ENCODE data around the gene DST. TPM values are rescaled to one million over a fixed set of nuclear protein-coding genes. Genes with fewer than 3 reads are reported as not detected.

DST gene
- total RNA-seq, 4 donors from 2014 or later, result 475 to 871 (median 583) TPM

GRCh38 chr6:56495654-56496053, 147.0 kb downstream of the DST start:
- no peak for TF ChIP-seq POLR2A (IDR thresholded peaks at IDR 0.05)
- TF ChIP-seq CTCF (IDR thresholded peaks at IDR 0.05), result no peak
- no peak overlapping the region for H3K4me3 ChIP-seq (ENCODE audit: low read depth, poor library complexity, severe bottlenecking)
- WGBS, 2 donors, result 90 to 92% methylated on average over 3 of the region's 3 CpGs
- no peak for DNase-seq (ENCODE audit: low spot score in 2 of 2)
- intact Hi-C loops (cut with DNase I; ENCODE audit: low total_unique reads), result no loop called here

GRCh38 chr6:56491606-56492328, 150.9 kb downstream of the DST start:
- WGBS, 2 donors, result 78 to 85% methylated on average over 4 of the region's 4 CpGs
- intact Hi-C loops (cut with DNase I; ENCODE audit: low total_unique reads), result no loop called here
- no peak for DNase-seq (ENCODE audit: low spot score in 2 of 2)
- no peak overlapping the region for H3K4me3 ChIP-seq (ENCODE audit: low read depth, poor library complexity, severe bottlenecking)
- no peak for TF ChIP-seq POLR2A (IDR thresholded peaks at IDR 0.05)
- TF ChIP-seq CTCF (IDR thresholded peaks at IDR 0.05), result no peak

- WGBS, 2 donors, result 91 to 92% methylated on average over 2 of the region's 2 CpGs
- H3K4me3 ChIP-seq (ENCODE audit: low read depth, poor library complexity, severe bottlenecking), result no peak overlapping the region
- TF ChIP-seq POLR2A (IDR thresholded peaks at IDR 0.05), result no peak
- TF ChIP-seq CTCF (IDR thresholded peaks at IDR 0.05), result no peak
- DNase-seq (ENCODE audit: low spot score in 2 of 2), result no peak
- intact Hi-C loops (cut with DNase I; ENCODE audit: low total_unique reads), result no loop called here
Observed at GRCh38 chr6:56490993-56491392, 151.7 kb downstream of the DST start.

GRCh38 chr6:56489559-56489958, 153.1 kb downstream of the DST start:
- TF ChIP-seq POLR2A (IDR thresholded peaks at IDR 0.05) (no peak), CTCF (IDR thresholded peaks at IDR 0.05) (no peak)
- intact Hi-C loops (cut with DNase I; ENCODE audit: low total_unique reads), result no loop called here
- H3K4me3 ChIP-seq (ENCODE audit: low read depth, poor library complexity, severe bottlenecking), result no peak overlapping the region
- DNase-seq (ENCODE audit: low spot score in 2 of 2), result no peak

GRCh38 chr6:56488281-56488680, 154.4 kb downstream of the DST start:
- intact Hi-C loops (cut with DNase I; ENCODE audit: low total_unique reads), result no loop called here
- DNase-seq (ENCODE audit: low spot score in 2 of 2), result no peak
- H3K4me3 ChIP-seq (ENCODE audit: low read depth, poor library complexity, severe bottlenecking), result no peak overlapping the region
- TF ChIP-seq CTCF (IDR thresholded peaks at IDR 0.05), result no peak
- no peak for TF ChIP-seq POLR2A (IDR thresholded peaks at IDR 0.05)
- 80 to 88% methylated on average over 2 of the region's 2 CpGs for WGBS, 2 donors

GRCh38 chr6:56486681-56487080, 156.0 kb downstream of the DST start:
- DNase-seq (ENCODE audit: low spot score in 2 of 2), result no peak
- no peak for TF ChIP-seq POLR2A (IDR thresholded peaks at IDR 0.05)
- no peak for TF ChIP-seq CTCF (IDR thresholded peaks at IDR 0.05)
- 91 to 93% methylated on average over 3 of the region's 3 CpGs for WGBS, 2 donors
- H3K4me3 ChIP-seq (ENCODE audit: low read depth, poor library complexity, severe bottlenecking), result no peak overlapping the region
- intact Hi-C loops (cut with DNase I; ENCODE audit: low total_unique reads), result no loop called here
